SK-N-SH (cell line): ENCODE data around the gene ZNF8. TPM values are rescaled to one million over a fixed set of nuclear protein-coding genes. Genes with fewer than 3 reads are reported as not detected.

Source experiments
- CTCF ChIA-PET: fragments of 300-600, 350-600 bp; formaldehyde crosslinking; extraction: SDS; loops from one replicate; lab custom pipeline; 2021; lab: Yijun Ruan, JAX
- POLR2A ChIA-PET: fragments of 350-600 bp; sonication (Branson Sonifier 250); formaldehyde crosslinking; extraction: SDS; loops from one replicate; lab custom pipeline; 2020; ENCODE audit warnings: antibody characterized with exemption, inconsistent platforms; lab: Yijun Ruan, JAX
- DNase-seq: peaks from one replicate; pipeline ENCODE4 v3.0.0; 2012
- H2AFZ ChIP-seq: fragments of 200-600 bp; sonication (generic); 2 replicates; pipeline ENCODE4 v1.8.1; 2016; ENCODE audit warnings: antibody characterized with exemption, mild to moderate bottlenecking, low read depth
- H3F3A ChIP-seq: fragments of 200-600 bp; sonication (generic); replicated peaks from 2 replicates; pipeline ENCODE3; 2016; ENCODE audit warnings: antibody characterized with exemption, mild to moderate bottlenecking; ENCODE audit not compliant: insufficient read depth
- H3K27ac ChIP-seq, 2 experiments: fragments of 200-500 bp in 1 of 2; fragments of 200-600 bp in 1 of 2; sonication (Bioruptor generic) in 1 of 2; sonication (generic), shearing (Covaris generic) in 1 of 2; 2 replicates each; pipeline versions ENCODE4 v1.5.1 to v1.6.1; 2014 to 2016; ENCODE audit warnings: low read depth in 2 of 2, inconsistent platforms in 1 of 2, low read length in 1 of 2, mild to moderate bottlenecking in 1 of 2, mixed read lengths in 1 of 2
- H3K27me3 ChIP-seq: fragments of 200-600 bp; sonication (generic), shearing (Covaris generic); 2 replicates; pipeline ENCODE4 v1.6.1; 2016; ENCODE audit warnings: mixed run types; ENCODE audit not compliant: insufficient read depth
- H3K36me3 ChIP-seq, 2 experiments: fragments of 200-500 bp in 1 of 2; fragments of 200-600 bp in 1 of 2; sonication (Bioruptor generic) in 1 of 2; sonication (generic) in 1 of 2; replicated peaks in 1 of 2; 2 replicates each; pipeline versions ENCODE3 to v1.5.1; 2014 to 2016; ENCODE audit warnings: low read length in 1 of 2, mild to moderate bottlenecking in 1 of 2; ENCODE audit not compliant: insufficient read depth in 2 of 2, control insufficient read depth in 1 of 2
- H3K4me1 ChIP-seq, 2 experiments: fragments of 200-500 bp in 1 of 2; fragments of 200-600 bp in 1 of 2; sonication (Bioruptor generic) in 1 of 2; sonication (generic), shearing (Covaris generic) in 1 of 2; 2 replicates each; pipeline versions ENCODE4 v1.5.1 to v1.6.1; 2014 to 2016; ENCODE audit warnings: low read depth in 1 of 2, low read length in 1 of 2, mixed run types in 1 of 2; ENCODE audit not compliant: insufficient read depth in 2 of 2, control insufficient read depth in 1 of 2
- H3K4me2 ChIP-seq: fragments of 200-600 bp; sonication (generic), shearing (Covaris generic); 2 replicates; pipeline ENCODE4 v1.6.1; 2017; ENCODE audit warnings: mixed run types
- H3K4me3 ChIP-seq, 2 experiments: fragments of 200-500 bp in 1 of 2; fragments of 200-600 bp in 1 of 2; sonication (Bioruptor generic) in 1 of 2; sonication (generic), shearing (Covaris generic) in 1 of 2; 2 replicates each; pipeline versions ENCODE4 v1.5.1 to v1.8.1; 2014 to 2016; ENCODE audit warnings: low read depth in 2 of 2, inconsistent platforms in 1 of 2, low read length in 1 of 2, mild to moderate bottlenecking in 1 of 2, mixed read lengths in 1 of 2, moderate library complexity in 1 of 2
- H3K79me2 ChIP-seq: fragments of 200-600 bp; sonication (generic); 2 replicates; pipeline ENCODE4 v1.8.1; 2017; ENCODE audit warnings: mild to moderate bottlenecking; ENCODE audit not compliant: insufficient read depth
- H3K9ac ChIP-seq: fragments of 200-600 bp; sonication (generic); 2 replicates; pipeline ENCODE4 v1.6.1; 2017; ENCODE audit warnings: mixed run types
- H3K9me2 ChIP-seq: fragments of 200-600 bp; sonication (generic); 2 replicates; pipeline ENCODE4 v1.6.1; 2017; ENCODE audit warnings: mixed run types
- H3K9me3 ChIP-seq: fragments of 200-600 bp; sonication (generic); 2 replicates; pipeline ENCODE4 v1.6.1; 2017; ENCODE audit warnings: mixed run types, mild to moderate bottlenecking, moderate library complexity
- H4K20me1 ChIP-seq: fragments of 200-600 bp; sonication (generic); 2 replicates; pipeline ENCODE4 v1.6.1; 2017; ENCODE audit warnings: mild to moderate bottlenecking, mixed run types; ENCODE audit not compliant: insufficient read depth
- CTCF ChIP-seq: fragments of 200-600 bp; sonication (generic); IDR thresholded peaks from 2 replicates; pipeline ENCODE4 v1.6.1; 2017; ENCODE audit warnings: antibody characterized with exemption, mild to moderate bottlenecking, moderate library complexity
- FOSL2 ChIP-seq: IDR thresholded peaks from 2 replicates; pipeline ENCODE4 v1.4.0; 2012; ENCODE audit warnings: low read depth, mild to moderate bottlenecking, moderate library complexity, borderline replicate concordance
- FOXJ3 ChIP-seq: sonication (generic); formaldehyde crosslinking; IDR thresholded peaks from 2 replicates; pipeline ENCODE4 v1.5.1; 2020; ENCODE audit warnings: mild to moderate bottlenecking, missing genetic modification reagents
- GATA2 ChIP-seq: sonication (generic); formaldehyde crosslinking; IDR thresholded peaks from 2 replicates; pipeline ENCODE4 v1.5.0; 2020; ENCODE audit warnings: mild to moderate bottlenecking, missing genetic modification reagents
- JUND ChIP-seq: IDR thresholded peaks from 2 replicates; pipeline ENCODE4 v1.4.0; 2012
- PBX3 ChIP-seq: IDR thresholded peaks from 2 replicates; pipeline ENCODE4; 2012
- TEAD4 ChIP-seq: IDR thresholded peaks from 2 replicates; pipeline ENCODE4 v1.4.0; 2012; ENCODE audit warnings: mild to moderate bottlenecking, borderline replicate concordance; ENCODE audit not compliant: insufficient read depth
- WGBS: methylation state at CpG from one replicate; pipeline ENCODE4 v1.1.6; 2017; ENCODE audit warnings: low lambda C conversion rate; 5-methylcytosine and 5-hydroxymethylcytosine counted together
- polyA plus RNA-seq, 3 experiments: library from polyadenylated mRNA; depleted of rRNA; stranded (reverse); fragments of >200 nt; gene quantifications; 2 replicates each; pipeline ENCODE4 v1.2.3, GENCODE V29; 2012
- TF ChIP-seq, protein P1 (sequence below): IDR thresholded peaks from 2 replicates; pipeline ENCODE4 v1.4.0; 2012; ENCODE audit warnings: low read depth, borderline replicate concordance
- TF ChIP-seq, protein P2 (sequence below): IDR thresholded peaks from 2 replicates; pipeline ENCODE4 v1.4.0; 2012; ENCODE audit warnings: low read depth, borderline replicate concordance
- TF ChIP-seq, protein P3 (sequence below): fragments of 150-350 bp; IDR thresholded peaks from 2 replicates; pipeline ENCODE4 v1.6.1; 2016; ENCODE audit warnings: mild to moderate bottlenecking, low read depth, low read length

The ZNF8 gene
- polyA plus RNA-seq, 1 of the 3 experiments (the other 2 are of a cell fraction), result 1.4 TPM

DNA sequence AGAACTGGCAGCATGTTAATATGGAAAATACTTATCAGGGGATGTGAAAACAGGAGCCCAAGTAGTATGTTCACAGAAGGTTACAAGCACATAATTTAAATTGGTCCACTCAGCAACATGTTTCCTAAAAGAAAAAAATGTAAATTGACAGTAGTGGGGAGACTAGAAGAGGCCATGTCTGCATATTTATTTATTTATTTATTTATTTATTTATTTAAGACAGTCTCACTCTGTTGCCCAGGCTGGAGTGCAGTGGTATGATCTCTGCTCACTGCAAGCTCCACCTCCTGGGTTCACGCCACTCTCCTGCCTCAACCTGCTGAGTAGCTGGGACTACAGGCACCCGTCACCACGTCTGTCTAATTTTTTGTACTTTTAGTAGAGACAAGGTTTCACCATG, 13.7 kb upstream of the ZNF8 start:
- no peaks in the 10 kb centered on the region for H3K79me2 ChIP-seq
- no peak for TF ChIP-seq TEAD4
- TF ChIP-seq CTCF, result no peak
- no peak for TF ChIP-seq FOSL2
- TF ChIP-seq, protein P1, sequence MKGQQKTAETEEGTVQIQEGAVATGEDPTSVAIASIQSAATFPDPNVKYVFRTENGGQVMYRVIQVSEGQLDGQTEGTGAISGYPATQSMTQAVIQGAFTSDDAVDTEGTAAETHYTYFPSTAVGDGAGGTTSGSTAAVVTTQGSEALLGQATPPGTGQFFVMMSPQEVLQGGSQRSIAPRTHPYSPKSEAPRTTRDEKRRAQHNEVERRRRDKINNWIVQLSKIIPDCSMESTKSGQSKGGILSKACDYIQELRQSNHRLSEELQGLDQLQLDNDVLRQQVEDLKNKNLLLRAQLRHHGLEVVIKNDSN, result no peak
- TF ChIP-seq, protein P2, sequence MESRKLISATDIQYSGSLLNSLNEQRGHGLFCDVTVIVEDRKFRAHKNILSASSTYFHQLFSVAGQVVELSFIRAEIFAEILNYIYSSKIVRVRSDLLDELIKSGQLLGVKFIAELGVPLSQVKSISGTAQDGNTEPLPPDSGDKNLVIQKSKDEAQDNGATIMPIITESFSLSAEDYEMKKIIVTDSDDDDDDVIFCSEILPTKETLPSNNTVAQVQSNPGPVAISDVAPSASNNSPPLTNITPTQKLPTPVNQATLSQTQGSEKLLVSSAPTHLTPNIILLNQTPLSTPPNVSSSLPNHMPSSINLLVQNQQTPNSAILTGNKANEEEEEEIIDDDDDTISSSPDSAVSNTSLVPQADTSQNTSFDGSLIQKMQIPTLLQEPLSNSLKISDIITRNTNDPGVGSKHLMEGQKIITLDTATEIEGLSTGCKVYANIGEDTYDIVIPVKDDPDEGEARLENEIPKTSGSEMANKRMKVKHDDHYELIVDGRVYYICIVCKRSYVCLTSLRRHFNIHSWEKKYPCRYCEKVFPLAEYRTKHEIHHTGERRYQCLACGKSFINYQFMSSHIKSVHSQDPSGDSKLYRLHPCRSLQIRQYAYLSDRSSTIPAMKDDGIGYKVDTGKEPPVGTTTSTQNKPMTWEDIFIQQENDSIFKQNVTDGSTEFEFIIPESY, result no peak
- TF ChIP-seq FOXJ3, result no peak
- TF ChIP-seq, protein P3, sequence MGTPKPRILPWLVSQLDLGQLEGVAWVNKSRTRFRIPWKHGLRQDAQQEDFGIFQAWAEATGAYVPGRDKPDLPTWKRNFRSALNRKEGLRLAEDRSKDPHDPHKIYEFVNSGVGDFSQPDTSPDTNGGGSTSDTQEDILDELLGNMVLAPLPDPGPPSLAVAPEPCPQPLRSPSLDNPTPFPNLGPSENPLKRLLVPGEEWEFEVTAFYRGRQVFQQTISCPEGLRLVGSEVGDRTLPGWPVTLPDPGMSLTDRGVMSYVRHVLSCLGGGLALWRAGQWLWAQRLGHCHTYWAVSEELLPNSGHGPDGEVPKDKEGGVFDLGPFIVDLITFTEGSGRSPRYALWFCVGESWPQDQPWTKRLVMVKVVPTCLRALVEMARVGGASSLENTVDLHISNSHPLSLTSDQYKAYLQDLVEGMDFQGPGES, result no peak
- TF ChIP-seq JUND, result no peak
- TF ChIP-seq GATA2, result no peak
- TF ChIP-seq, all 33 proteins: peak for 0
- Histone ChIP-seq H3F3A (peaks cover 9% of the 10 kb centered on the region), H3K27ac (no peak overlapping the region), H3K4me1 (no peaks in the 10 kb centered on the region), H3K9me3 (peaks cover 35% of the 10 kb centered on the region), H3K27me3 (no peaks in the 10 kb centered on the region), H3K9ac (no peak overlapping the region), H3K9me2 (no peaks in the 10 kb centered on the region), H2AFZ (no peak overlapping the region), H4K20me1 (no peaks in the 10 kb centered on the region), H3K4me2 (no peak overlapping the region), H3K36me3 (peaks cover 0 to 28% of the 10 kb centered on the region in 2 experiments), H3K4me3 (no peak overlapping the region)
- no peak for DNase-seq
- 93% methylated on average over 3 of the region's 3 CpGs for WGBS
- ChIA-PET CTCF (no interaction called here), POLR2A (interaction anchor here (1.1 kb wide), 1 partner anchor 62 kb away, joined by 3 read pairs; no protein-coding TSS in a partner anchor)

- CTCF ChIA-PET, result no interaction called here
Measured at GRCh38 chr19:58268344-58268743, 10.4 kb upstream of the ZNF8 start.

More at GRCh38 chr19:58268344-58268743, 10.4 kb upstream of the ZNF8 start:
- peaks cover 0 to 19% of the 10 kb centered on the region in 2 experiments for H3K36me3 ChIP-seq
- H3K27me3 ChIP-seq, result no peaks in the 10 kb centered on the region
- no peaks in the 10 kb centered on the region for H4K20me1 ChIP-seq
- no peak for TF ChIP-seq FOSL2
- no peak for TF ChIP-seq PBX3
- no peaks in the 10 kb centered on the region for H3K4me1 ChIP-seq
- H3K4me2 ChIP-seq, result no peak overlapping the region
- H3K27ac ChIP-seq, result no peak overlapping the region
- H2AFZ ChIP-seq, result no peak overlapping the region
- peaks cover 6% of the 10 kb centered on the region; the same call in 1 of the 2 replicates for H3K9me3 ChIP-seq
- H3F3A ChIP-seq, result no peaks in the 10 kb centered on the region
- POLR2A ChIA-PET, result no interaction called here
- H3K4me3 ChIP-seq, result no peak overlapping the region
- 52% methylated on average over 3 of the region's 3 CpGs for WGBS
- H3K79me2 ChIP-seq, result no peaks in the 10 kb centered on the region
- DNase-seq, result no peak
- no peak overlapping the region for H3K9ac ChIP-seq
- no peaks in the 10 kb centered on the region for H3K9me2 ChIP-seq
